HG02885 (cell line): ENCODE data around the gene AATF.

ENCODE experiments used
- ATAC-seq: cut with Tn5 transposase; IDR thresholded peaks from one replicate; pipeline ENCODE4 v1.9.1; 2021; ENCODE audit warnings: mild to moderate bottlenecking; ENCODE audit not compliant: unreplicated experiment, poor library complexity

AATF gene, protein sequence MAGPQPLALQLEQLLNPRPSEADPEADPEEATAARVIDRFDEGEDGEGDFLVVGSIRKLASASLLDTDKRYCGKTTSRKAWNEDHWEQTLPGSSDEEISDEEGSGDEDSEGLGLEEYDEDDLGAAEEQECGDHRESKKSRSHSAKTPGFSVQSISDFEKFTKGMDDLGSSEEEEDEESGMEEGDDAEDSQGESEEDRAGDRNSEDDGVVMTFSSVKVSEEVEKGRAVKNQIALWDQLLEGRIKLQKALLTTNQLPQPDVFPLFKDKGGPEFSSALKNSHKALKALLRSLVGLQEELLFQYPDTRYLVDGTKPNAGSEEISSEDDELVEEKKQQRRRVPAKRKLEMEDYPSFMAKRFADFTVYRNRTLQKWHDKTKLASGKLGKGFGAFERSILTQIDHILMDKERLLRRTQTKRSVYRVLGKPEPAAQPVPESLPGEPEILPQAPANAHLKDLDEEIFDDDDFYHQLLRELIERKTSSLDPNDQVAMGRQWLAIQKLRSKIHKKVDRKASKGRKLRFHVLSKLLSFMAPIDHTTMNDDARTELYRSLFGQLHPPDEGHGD

DNA sequence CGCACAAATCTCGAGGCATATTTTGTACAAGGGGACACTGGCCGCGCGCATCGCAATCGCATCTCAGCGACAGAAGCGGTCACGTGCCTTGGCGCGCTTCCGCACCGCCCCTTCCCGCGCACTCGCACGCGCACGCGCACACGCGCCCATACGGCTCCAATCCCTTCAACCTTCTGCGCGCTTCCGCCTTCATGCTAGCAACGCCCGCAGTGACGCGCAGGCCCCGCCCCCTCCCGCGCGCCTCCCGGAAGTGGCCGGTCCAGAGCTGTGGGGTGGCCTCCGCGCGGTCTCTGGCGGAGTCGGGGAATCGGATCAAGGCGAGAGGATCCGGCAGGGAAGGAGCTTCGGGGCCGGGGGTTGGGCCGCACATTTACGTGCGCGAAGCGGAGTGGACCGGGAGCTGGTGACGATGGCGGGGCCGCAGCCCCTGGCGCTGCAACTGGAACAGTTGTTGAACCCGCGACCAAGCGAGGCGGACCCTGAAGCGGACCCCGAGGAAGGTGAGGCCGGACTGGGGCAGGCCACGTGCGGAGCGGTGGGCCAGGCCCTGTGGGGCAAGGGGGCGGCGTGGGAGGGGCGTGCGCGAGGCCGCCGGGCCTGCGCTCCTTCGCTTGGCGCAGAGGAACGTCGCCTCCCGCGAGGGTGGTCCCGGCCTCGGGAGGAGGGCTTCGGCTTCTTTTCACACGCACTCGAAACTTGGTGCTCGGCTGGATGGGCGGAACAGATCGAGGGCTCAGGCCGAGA, at the start of gene AATF:
Gene AATF, plus strand, starts transcription at position 238 of the 744 bp plus-strand sequence. Its CDS starts 172 bp downstream, at position 410.
- peak; percentile 96 for ATAC-seq

DNA sequence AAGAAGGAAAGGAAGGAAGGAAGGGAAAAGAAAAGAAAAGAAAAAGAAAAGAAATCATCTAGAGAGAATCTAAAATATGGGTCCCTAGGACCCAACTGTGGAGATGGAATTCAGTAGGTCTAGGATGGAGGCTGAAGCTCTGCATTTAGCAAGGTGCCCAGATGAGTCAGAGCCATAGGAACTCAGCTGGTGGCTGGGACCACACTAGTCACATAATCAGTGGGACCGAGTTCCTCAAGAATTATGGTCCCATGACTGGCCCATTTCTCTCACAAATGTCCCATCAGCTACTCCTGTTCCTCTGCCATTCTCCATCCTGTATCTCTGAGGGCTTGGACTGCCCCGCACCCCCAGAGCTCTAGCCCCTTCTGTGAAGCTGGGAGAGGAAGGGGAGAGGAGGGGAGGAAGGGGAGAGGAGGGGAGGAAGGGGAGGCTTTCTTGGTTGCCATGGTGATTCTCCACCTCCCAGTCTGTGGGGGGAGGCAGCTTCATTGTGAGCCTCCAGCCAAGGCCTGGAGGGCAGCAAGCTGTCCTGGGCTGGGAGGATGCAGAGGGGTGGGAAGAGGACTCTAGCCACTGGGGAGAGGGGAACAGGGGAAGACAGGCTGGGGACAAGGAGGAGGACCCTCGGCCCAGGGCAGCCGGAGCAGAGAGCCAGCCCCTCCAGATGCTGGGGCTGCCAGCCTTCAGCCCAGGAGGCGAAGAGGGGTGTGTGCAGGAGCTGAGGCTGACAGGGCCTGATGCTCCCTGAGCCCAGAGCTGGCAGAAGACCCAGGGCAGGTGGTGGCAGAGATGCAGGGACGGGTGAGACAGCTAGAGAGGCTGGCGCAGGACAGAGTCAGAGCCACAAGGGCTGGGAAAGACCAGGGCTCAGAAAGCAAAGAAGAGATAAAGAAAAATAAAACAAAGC, 49.2 kb upstream of the AATF start:
- no peak for ATAC-seq

DNA sequence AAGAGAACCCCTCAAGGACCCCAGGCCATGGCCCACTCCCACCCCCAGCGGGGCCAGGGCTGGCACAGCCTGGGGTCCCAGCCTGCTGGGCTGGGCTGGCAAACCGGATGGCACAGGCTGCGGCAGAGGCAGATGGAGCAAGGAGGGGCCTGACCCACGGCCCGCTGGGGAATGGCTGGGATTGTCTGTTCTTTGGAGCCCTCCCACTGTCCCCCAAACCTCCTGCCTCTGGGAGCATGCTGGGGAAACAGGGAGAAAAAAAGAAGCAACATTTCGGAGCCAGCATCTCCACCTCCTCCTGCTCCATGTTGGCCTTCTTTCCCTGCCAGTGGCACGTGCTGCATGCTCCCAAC, 48.6 kb upstream of the AATF start:
- ATAC-seq = no peak

DNA sequence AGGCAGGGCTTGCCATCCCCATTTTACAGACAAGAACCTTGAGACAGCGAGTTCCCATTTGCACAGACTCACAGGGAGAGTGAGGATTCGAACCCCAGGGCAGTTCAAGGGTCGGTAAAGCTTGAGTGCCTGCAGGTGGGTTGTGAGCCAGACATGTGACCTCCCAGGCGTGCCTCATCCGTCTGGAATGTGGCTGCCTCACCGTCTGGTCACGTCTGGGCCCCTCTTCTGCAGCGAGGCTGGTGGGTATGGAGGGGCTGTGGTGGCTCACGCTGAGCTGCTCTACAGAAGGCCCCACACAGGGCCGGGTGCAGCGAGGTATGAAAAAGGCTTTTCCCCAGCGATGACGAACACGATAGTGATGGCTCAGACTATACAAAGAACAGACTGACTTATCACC, 47.2 kb upstream of the AATF start:
- no peak for ATAC-seq

DNA sequence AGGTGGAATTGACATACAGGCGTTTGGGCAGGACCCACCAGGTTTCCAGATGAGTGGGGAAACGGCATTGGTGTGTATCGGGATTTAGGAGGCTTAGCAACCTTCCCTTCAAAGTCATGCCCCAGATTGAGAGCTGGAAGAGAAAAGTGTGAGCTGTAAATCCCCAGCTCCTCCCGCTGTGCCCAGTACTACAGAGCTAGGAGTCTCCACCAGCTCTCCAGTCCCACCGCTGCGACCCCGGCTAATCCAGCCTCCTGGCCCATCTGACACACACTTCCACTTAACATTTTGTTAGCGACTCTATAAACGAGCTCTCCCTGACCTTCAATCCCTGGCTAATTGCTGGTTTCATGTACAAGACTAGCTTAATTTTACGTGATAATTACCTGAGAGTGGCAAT, 41.3 kb upstream of the AATF start:
- no peak for ATAC-seq

DNA sequence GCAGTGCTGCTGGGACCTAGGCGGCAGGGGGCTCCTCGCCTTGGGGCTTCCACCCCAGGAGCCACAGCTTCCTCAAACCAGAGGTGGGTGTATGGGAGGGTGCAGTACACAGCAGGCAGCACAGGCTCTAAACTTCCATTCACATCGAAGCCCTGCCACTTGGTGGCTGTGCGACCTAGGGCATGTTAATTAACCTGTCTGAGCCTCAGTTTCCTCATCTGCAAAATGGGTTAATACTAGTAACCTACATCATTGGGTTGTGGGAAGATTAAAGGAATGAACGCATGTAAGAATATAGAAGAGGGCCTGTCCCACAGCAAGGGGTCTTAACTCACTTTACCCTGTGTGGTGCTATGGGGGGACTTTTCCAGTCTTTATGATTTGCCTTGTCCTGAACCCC, 38.2 kb upstream of the AATF start:
- ATAC-seq = no peak

DNA sequence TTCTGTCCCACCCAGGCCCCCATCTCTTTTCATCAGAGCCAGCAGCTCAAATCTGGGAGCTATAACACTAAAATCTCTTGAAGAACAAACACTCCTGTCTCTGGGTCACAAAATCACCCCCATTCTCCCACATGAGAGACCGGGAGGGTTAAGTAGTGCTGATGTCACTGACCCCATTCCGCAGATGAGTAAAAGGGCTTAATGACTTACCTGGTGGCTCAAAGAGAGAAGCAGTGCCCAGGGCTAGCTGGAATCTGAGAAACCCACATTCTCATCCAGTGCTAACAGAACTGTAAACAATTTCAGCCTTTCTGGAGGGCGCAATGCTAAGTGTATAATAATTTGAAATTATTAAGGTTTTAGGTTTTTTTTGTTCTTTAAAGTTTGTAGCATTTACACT, 37.8 kb upstream of the AATF start:
- no peak for ATAC-seq

DNA sequence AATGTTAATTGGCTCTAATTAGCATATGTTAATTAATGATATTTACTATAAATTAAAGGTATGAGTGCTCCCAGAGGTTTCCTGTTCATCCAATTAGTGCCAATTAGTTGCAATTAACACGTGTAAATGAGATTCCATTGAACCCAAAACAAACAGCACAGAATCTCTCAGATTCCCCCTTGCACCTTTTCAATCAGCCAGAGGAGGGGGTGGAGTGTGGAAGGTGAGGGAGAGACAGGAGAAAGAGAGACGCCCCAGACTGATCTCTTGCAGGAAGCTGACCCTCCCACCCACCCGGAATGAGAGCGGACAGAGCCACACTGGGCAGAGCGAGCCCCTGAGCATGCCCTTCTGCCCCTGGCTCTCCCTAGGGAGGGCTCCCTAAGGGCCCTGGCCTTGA, 35.6 kb upstream of the AATF start:
- no peak for ATAC-seq

DNA sequence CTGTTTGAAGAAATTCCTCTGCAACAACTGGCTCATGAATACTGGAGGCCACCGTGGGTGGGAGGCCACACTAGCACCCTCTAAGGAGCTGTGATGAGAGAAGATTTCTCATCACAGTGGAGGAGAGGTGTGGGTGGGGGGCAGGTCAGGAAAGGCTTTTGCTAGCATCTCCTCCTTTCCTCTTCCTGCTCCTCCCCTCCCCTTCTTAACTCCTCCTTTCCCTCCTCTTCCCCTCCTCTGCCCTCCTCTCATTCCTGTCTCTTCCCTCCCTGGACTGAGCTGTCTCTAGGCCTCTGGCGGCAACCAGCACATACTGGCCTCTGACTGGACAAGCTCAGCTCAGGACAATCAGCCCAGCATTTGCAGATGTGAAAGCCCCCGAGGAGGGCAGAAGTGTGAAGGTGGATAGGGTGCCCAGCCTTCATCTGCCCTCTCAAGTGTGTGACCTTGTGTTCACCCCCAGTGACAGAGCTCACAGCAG, 30.5 kb upstream of the AATF start:
- ATAC-seq = no peak

DNA sequence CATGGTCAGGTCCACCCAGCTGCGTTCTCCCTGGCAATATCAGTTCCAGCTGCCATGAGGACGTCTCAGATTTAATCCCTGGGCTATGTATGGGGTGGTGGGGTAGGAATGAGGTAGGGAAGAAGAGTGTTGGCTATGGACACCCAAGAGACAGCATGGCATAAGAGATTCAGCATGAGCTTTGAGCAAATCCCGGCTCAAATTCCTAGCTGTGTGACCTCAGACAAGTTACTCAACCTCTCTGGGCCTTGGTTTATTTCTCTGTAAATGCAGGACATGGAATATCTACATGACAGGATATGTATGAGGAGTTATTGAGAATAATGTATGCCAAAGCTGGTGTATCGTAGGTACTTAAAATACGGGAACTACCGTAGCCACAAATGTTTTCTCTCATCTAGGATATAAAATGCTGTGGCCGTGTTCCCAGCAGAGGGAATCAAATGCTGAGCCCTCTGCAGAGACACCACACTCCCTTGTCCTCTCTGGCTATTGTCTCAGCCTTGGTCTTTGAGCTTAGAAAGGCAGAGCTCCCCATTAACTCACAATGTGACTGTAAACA, 29.3 kb upstream of the AATF start:
- no peak for ATAC-seq

DNA sequence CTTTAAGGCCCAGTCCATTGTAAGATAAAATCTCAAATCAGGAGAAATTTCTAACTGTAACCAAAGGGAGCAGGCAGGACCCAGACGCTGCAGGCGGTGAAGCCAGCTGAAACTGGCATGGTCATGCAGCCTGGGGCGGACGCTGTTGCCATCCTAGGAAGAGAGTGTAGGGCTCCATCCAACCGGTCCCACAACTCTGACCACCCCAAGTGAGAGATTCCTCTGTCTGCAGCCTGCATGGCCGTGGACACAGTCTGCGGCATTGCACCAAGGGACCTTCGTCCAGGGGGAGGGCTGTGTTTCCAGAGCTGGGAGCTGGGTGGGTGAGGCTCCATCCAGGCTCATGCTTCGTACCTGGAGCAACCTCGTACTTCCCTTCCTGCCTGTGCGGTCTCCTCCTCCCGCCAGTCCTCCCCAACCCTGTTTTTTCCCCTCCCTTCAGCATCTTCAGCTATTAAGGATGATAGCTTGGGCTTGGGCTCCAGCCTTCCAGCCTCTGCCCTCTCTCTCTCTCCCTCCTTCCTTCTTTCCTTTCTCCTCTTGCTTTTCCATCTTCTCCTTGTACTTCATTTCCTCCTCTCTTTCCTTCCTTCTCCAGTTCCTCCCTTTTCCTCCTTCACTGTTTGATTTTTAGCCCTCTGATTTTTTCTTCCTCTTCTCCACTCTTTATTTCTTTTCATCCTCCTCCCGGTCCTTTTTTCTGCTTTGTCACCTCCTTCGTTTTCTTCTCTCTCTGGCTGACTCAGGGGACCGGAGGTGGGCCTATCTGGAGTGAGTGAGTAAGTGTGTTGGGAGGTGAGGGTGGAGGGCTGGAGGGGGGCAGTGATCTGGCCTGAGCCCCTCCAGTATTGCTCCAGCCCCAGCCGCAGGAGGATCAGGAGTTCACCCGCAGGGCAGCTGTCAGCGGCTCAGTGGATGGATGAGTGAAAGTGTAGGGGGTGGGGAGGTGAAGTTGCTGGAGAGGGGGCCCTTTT, 28.4 kb upstream of the AATF start:
- ATAC-seq = no peak

DNA sequence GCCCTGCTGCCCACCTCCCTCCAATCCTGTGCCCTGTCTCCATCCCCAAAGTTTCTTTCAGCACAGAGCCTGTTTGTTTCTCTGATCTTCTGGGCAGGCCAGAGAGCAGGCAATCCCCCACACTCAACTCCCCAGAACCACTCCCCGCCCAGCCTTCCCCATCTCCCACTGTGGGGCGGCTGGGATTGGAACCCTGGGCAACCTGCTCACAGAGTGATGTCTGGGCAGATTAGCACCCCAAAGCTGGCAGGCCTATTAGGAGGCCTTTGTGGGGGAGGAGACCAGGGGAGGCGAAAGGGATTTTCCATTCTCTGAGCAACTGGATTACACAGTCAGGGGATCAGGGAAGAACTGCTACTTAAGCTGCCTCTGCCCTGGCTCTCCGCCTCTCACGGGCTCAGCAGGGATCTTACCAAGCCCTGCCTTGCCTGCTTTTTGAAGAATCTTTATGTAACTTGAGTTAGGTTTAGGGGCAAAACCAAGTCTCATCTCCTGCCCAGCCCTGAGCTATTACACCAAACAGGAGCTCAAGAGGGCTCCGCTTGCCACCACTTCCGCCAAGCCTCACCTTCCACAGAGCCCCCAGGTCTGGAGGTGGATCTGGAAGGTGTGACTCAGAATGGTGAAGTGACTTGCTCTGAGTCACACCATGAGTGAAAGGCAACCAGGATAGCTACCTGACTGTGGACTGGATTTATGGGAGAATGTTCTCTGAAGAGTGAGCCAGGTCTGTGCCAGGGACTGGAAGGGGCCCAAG, 27.5 kb upstream of the AATF start:
- ATAC-seq = no peak

DNA sequence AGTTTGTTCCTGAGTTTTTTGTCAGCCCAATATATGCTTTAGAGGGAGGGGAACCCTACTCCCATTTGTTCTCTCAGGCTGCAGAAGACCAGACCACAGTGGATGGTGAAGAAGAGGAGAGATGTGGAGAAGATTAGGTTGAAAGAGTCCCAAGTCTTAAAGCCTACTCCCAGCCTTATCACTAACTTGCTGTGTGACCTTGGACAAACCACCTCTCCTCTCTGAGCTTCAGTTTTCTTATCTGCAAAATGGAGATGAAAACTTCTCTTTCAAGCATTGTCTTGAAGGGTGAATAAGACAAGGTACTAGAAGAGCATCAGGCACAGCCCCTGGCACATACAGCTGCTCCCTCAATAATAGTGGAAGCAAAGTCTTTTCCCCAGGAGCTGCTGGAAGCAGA, 26.6 kb upstream of the AATF start:
- no peak for ATAC-seq

DNA sequence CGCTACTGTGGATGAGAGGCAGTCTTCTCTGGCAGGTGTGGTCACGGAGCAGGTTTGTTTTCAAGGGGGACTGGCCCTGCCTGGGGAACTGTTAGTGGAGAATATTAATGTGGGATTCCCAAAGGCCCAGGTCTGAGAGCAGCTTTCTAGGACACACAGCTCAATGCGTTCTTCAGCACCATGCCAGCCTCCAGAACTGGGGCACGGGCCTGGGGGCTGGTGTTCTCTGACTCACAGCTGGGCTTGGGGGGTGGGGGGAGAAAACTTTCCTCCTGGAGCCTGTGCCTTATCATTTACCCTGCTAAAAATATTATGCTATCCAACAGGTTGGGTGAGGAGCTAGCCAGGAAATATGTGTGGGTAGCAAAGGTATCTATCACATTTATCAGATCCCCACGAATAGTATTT, 24.9 kb upstream of the AATF start:
- ATAC-seq = no peak

DNA sequence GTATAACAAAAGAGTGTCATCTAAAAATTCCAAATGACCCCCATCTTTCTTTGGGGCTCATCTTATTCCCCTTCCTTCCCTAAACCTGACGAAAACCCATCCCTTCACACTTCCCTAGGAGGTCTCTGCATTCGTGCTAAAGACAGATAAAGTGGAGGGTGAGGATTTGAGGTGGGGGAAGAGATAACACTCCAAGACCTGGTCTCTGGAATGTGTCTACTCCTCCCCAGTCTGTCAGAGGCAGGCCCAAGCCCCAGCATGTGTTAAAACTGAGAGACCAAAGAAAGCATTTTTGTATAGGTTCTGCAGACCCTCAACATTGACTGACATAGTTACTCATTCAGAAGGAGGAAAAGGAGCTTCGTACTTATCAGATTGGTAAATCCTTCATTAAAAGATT, 22.5 kb upstream of the AATF start:
- ATAC-seq = no peak

DNA sequence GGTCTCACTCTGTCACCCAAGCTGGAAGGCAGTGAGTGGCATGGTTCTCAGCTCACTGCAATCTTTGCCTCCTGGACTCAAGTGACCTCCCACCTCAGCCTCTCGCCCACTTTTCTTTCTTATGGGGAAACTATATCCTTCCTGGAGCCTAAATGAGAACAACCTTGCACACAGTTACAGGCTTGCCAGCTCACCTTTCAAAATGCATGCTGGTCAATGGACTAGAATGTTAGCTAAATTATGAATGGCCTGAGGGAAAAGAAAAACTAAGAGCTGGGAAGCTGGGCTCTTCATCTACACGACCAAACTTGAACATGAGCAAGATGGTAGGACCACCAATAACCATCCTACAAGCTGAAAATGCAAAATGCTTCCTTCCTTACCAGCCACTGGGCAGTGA, 22.1 kb upstream of the AATF start:
- no peak for ATAC-seq

DNA sequence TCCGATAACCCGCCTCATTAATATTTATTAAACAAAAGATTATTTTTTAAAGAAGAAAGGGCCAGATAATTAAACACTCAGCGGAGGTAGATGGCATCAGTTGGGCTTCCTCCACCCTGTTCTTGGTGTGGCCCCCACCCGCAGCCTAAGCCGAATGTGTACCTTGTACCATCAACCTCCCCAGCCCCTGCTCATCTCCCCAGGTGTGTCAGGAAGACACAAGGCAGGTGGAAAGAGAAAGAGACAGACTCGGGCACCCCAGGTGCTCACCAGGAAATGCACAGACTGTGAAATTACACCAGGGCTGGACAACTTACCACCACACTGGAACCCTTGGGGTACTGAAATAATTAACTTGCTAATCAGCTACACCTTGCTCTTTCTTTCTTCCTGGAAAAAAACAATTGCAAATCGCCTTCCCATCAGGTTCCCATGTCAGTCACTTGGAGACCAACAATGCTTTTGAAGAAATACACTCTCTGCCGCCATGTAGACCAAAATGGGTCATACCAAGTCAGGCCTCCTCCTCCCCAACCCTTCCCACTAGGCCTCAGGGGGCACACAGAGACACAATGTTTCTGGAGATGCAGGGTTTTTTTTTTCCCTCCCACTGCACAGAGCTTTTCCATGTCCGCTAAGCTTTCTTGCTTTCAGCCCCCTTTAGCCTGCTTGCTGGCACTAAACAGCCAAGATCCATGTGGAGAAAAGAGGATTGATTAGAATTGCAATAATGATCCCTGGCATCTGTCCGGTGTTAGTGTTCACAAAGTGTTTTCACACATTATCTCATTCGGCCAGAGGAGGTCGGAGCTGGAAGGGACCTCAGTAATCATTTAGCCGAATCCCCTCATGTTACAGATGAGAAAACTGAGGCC, 20.0 kb upstream of the AATF start:
- ATAC-seq = no peak
